Peyer's patch (tissue), 4 donors: ENCODE results near the gene CLEC16A. TPM values are rescaled to one million over a fixed set of nuclear protein-coding genes. Genes with fewer than 3 reads are reported as not detected.
A peak's percentile ranks its signal among the peaks of the same experiment; 100 is the strongest.
"Not testable (repeated sequence)": the region's sequence is repeated elsewhere in the genome, so short reads cannot be mapped to it uniquely, and the experiment has no call there.

Experiments used
- DNase-seq, 3 donors: peaks; one replicate each; pipeline ENCODE4 v3.0.0-alpha.2; 2017 to 2019
- H3K27ac ChIP-seq, 4 donors: fragments of 200-600 bp; sonication (generic); one replicate each; pipeline ENCODE4 v1.5.1; 2016 to 2019
- H3K27me3 ChIP-seq, 2 donors: fragments of 200-600 bp; sonication (generic); one replicate each; pipeline ENCODE4 v1.5.1; 2019
- H3K36me3 ChIP-seq, 3 donors: fragments of 200-600 bp; sonication (generic); one replicate each; pipeline ENCODE4 v1.5.1; 2016 to 2019
- H3K4me1 ChIP-seq, 4 donors: fragments of 200-600 bp; sonication (generic); one replicate each; pipeline ENCODE4 v1.5.1; 2016 to 2019
- H3K4me3 ChIP-seq, 4 donors: fragments of 200-600 bp; sonication (generic); 1 replicate in 3 of 4; 2 replicates in 1 of 4; pipeline ENCODE4 v1.5.1; 2016 to 2019; ENCODE audit warnings: mild to moderate bottlenecking in 1 of 4
- H3K9me3 ChIP-seq, 4 donors: fragments of 200-600 bp; sonication (generic); one replicate each; pipeline ENCODE4 v1.5.1; 2016 to 2019; ENCODE audit warnings: mild to moderate bottlenecking in 1 of 4
- POLR2A ChIP-seq, 2 donors: fragments of 450-650 bp; IDR thresholded peaks; one replicate each; pipeline ENCODE4 v1.5.1; 2017; ENCODE audit warnings: antibody characterized with exemption in 2 of 2, mild to moderate bottlenecking in 2 of 2, moderate library complexity in 2 of 2
- total RNA-seq, 4 donors: library from RNA; depleted of rRNA; stranded (reverse); fragments of >200 nt; gene quantifications; one replicate each; pipeline ENCODE4 v1.1.0, GENCODE V29; 2016
- TF ChIP-seq, protein P1 (sequence below), 6 experiments: fragments of 450-650 bp in 4 of 6; fragments of 200-600 bp in 2 of 6; sonication (generic) in 1 of 6; IDR thresholded peaks; one replicate each; pipeline ENCODE4 v1.5.1; 2017 to 2019; ENCODE audit warnings: antibody characterized with exemption in 6 of 6, mild to moderate bottlenecking in 3 of 6, moderate library complexity in 1 of 6

CLEC16A gene
- total RNA-seq, 4 donors from 2014 or later = 37.8 to 139 (median 64.3) TPM

DNA sequence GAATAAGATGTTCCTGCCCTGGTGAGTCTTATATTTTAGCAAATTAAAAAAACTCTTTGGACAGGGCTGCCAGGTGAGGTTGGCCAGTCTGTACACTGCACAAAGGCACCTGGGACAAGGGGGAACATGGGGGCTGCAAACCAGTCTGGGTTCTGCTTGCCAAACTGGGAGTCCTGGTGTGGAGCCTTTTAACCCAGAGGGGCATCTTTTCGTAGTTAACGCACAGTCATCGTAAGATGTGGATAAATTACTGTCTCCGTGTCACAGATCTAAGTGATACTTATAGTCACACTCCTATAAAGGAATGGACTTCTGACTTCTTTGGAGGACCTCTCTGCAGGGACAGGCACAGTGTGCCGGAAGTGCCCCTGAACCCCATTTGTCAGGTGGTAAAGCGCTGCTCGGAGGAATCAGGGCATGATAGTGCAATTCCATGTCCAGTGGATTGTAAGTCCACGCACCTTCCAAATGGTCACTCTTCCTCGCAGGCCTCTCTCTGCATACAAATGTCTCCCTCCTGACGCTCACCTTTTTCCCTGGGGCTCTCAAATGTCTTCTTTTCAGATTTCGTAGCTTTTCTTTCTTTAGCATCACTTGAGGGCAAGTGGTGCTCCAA, 16.8 kb upstream of the CLEC16A start:
- H3K27ac ChIP-seq = no peak overlapping the region
- H3K27me3 ChIP-seq = no peaks in the 10 kb centered on the region
- H3K4me1 ChIP-seq = peaks cover 0 to 5% (median 0%) of the 10 kb centered on the region in 4 donors
- no peak for TF ChIP-seq POLR2A (IDR thresholded peaks at IDR 0.05)
- TF ChIP-seq, protein P1, sequence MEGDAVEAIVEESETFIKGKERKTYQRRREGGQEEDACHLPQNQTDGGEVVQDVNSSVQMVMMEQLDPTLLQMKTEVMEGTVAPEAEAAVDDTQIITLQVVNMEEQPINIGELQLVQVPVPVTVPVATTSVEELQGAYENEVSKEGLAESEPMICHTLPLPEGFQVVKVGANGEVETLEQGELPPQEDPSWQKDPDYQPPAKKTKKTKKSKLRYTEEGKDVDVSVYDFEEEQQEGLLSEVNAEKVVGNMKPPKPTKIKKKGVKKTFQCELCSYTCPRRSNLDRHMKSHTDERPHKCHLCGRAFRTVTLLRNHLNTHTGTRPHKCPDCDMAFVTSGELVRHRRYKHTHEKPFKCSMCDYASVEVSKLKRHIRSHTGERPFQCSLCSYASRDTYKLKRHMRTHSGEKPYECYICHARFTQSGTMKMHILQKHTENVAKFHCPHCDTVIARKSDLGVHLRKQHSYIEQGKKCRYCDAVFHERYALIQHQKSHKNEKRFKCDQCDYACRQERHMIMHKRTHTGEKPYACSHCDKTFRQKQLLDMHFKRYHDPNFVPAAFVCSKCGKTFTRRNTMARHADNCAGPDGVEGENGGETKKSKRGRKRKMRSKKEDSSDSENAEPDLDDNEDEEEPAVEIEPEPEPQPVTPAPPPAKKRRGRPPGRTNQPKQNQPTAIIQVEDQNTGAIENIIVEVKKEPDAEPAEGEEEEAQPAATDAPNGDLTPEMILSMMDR (IDR thresholded peaks at IDR 0.05) = no peak
- DNase-seq = no peak
- no peaks in the 10 kb centered on the region for H3K9me3 ChIP-seq
- H3K4me3 ChIP-seq = no peak overlapping the region
- H3K36me3 ChIP-seq = peaks cover 0 to 56% (median 0%) of the 10 kb centered on the region in 3 donors

DNA sequence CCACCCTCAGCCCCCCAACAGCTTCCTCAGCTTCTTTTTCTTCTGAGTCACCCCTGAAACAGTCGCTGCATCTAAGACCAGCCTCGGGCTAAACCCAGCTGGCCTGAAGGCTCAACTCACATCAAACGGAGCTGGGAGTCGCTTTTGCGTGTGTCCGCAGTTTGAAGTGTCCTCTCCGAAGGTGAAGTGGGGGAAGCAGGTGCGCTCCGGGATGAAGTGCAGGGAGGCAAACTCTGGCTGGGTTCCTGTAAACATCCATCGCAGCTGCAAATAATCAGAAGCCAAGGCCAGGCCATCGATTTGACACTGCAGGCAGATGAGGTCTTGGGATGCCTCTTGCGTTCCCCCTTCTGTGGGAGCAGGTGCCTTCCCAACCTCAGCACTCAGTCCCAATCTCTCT, 15.3 kb upstream of the CLEC16A start:
- H3K27me3 ChIP-seq, H3K4me3 ChIP-seq, H3K4me1 ChIP-seq, H3K27ac ChIP-seq, H3K9me3 ChIP-seq, DNase-seq: not testable (repeated sequence)
- H3K36me3 ChIP-seq = peaks cover 0 to 69% (median 0%) of the 10 kb centered on the region in 3 donors

DNA sequence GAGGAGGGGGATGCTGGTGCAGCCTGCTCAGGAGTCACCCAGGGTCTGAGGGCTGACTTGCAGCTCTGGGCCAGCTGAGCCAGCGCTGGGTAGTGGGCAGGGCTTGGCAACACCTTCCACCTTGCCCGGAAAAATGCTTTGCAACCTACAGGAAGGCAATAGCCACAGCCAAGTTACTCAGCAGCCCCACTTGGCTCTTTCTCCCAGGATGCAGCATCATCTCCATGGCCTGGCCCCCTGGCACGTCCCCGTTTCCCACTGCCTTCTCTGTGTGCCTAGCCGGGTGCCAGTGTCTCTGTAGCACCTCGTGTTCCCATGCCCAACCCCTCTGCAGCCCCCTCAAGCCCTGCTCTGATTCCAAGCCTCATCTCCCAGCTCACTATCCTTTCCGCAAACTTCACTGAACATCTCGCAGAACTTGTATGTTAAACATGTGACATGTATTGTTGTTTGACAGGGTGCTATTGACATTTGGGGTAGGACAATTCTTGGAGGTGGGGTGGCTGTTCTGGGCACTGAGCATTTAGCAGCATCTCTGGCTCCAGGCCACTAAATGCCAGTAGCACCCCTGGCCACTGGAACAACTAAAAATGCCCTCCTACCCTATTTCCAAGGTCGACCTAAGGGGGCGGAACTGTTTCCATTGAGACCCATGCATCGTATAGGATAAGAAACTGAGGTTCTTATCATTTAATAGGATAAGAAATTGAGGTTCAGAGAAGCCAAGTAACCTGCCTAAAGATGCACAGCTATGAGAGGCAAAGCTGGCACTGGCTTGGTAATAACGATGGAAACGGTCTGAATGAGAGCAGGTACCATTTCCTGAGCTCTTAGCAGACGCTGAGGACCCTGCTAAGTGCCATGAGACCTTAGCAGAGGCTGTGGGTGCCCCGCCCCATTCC, 14.3 kb upstream of the CLEC16A start:
- Histone ChIP-seq H3K27me3 (no peaks in the 10 kb centered on the region), H3K4me1 (peaks cover 0 to 16% (median 0%) of the 10 kb centered on the region in 4 donors), H3K27ac (peak overlapping the region in 1 of 4 donors; percentile 2), H3K4me3 (no peak overlapping the region), H3K36me3 (peaks cover 0 to 59% (median 0%) of the 10 kb centered on the region in 3 donors), H3K9me3 (no peaks in the 10 kb centered on the region)
- TF ChIP-seq POLR2A (IDR thresholded peaks at IDR 0.05) = no peak
- TF ChIP-seq, protein P1 (IDR thresholded peaks at IDR 0.05) = no peak
- no peak for DNase-seq

DNA sequence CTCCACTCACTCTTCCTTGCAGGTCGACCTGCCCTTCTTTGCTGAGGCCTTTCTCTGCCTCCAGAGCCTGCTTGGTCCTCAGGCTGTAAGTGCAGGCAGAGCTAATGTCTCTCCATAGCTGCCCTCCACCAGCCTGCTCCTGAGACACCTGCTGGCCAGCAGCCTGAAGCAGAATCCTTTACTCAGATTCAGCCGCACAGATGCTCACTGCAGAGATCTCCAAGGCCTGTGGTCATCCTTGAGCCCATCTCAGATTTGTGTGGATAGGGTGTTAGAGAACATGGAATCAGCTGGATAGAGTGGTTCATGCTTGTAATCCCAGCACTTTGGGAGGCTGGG, 13.6 kb upstream of the CLEC16A start:
- Histone ChIP-seq H3K36me3 (peaks cover 0 to 53% (median 0%) of the 10 kb centered on the region in 3 donors), H3K27ac (no peak overlapping the region), H3K27me3 (no peaks in the 10 kb centered on the region), H3K4me3 (no peak overlapping the region), H3K4me1 (peaks cover 0 to 22% (median 2%) of the 10 kb centered on the region in 4 donors), H3K9me3 (no peaks in the 10 kb centered on the region)
- TF ChIP-seq POLR2A (IDR thresholded peaks at IDR 0.05) = no peak
- TF ChIP-seq, protein P1 (IDR thresholded peaks at IDR 0.05) = no peak
- no peak for DNase-seq

DNA sequence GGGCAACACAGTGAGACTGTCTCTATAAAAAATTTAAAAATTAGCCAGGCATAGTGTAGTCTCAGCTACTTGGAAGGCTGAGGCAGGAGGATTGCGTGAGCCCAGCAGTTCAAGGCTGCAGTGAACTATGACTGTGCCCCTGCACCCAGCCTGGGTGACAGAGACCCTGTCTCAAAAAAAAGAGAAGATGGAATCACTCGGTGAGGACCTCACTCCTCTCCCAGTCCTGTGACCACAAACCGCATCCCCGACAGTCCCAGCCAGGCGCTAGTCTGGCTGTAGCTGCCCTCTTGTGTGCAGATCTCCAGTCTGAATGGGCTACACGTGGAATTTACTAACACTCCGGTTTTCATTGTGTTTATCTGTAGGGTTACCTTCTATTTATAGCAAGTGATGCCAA, 13.2 kb upstream of the CLEC16A start:
- Histone ChIP-seq H3K27me3 (no peaks in the 10 kb centered on the region), H3K4me3 (no peak overlapping the region), H3K36me3 (peaks cover 0 to 49% (median 0%) of the 10 kb centered on the region in 3 donors), H3K4me1 (peaks cover 0 to 26% (median 2%) of the 10 kb centered on the region in 4 donors), H3K27ac (no peak overlapping the region), H3K9me3 (no peaks in the 10 kb centered on the region)
- no peak for DNase-seq
- TF ChIP-seq, protein P1 (IDR thresholded peaks at IDR 0.05) = no peak
- no peak for TF ChIP-seq POLR2A (IDR thresholded peaks at IDR 0.05)
